GM12874 (cell line): ENCODE data around the gene NDUFA12.

Experiments used
- CTCF ChIP-seq: IDR thresholded peaks from 2 replicates; pipeline ENCODE4 v1.5.1; 2011; ENCODE audit warnings: low read depth, mild to moderate bottlenecking, control low read depth, low read length, moderate library complexity; ENCODE audit not compliant: insufficient read depth

Gene NDUFA12

GRCh38 chr12:94954948-94955592 is 48.4 kb downstream of the NDUFA12 start:
- TF ChIP-seq CTCF = no peak

- TF ChIP-seq CTCF = no peak
Measured at GRCh38 chr12:94954029-94954685, 49.3 kb downstream of the NDUFA12 start.

GRCh38 chr12:94952325-94952724 is 51.2 kb downstream of the NDUFA12 start:
- TF ChIP-seq CTCF = no peak

GRCh38 chr12:94951071-94951934 is 52.2 kb downstream of the NDUFA12 start:
- no peak for TF ChIP-seq CTCF

GRCh38 chr12:94948232-94948810 is 55.2 kb downstream of the NDUFA12 start:
- TF ChIP-seq CTCF = no peak

GRCh38 chr12:94942663-94943062 is 60.8 kb downstream of the NDUFA12 start:
- TF ChIP-seq CTCF = no peak

GRCh38 chr12:94941440-94941862 is 62.0 kb downstream of the NDUFA12 start:
- no peak for TF ChIP-seq CTCF
